HEK293T (cell line): ENCODE data around the gene CFAP68.

ENCODE experiments used
- CTCF ChIA-PET: fragments of 350-600 bp; formaldehyde crosslinking; extraction: SDS; loops from one replicate; lab custom pipeline; 2021; ENCODE audit warnings: antibody characterized with exemption, inconsistent platforms; lab: Yijun Ruan, JAX
- POLR2A ChIA-PET: fragments of 350-600 bp; formaldehyde crosslinking; extraction: SDS; loops from one replicate; lab custom pipeline; 2020; ENCODE audit warnings: antibody characterized with exemption, inconsistent platforms; lab: Yijun Ruan, JAX
- DNase-seq: peaks from one replicate; pipeline ENCODE4 v3.0.0; 2012; ENCODE audit warnings: mixed read lengths; ENCODE audit errors: extremely low spot score
- ARNT ChIP-seq: fragments of 450-650 bp; IDR thresholded peaks from 2 replicates; pipeline ENCODE4 v1.6.1; 2017; ENCODE audit warnings: mild to moderate bottlenecking
- BHLHE40 ChIP-seq: fragments of 450-650 bp; IDR thresholded peaks from 2 replicates; pipeline ENCODE4 v1.6.1; 2016; ENCODE audit warnings: mild to moderate bottlenecking, moderate library complexity, borderline replicate concordance
- ELF4 ChIP-seq: fragments of 450-650 bp; IDR thresholded peaks from 2 replicates; pipeline ENCODE4 v1.6.1; 2017; ENCODE audit warnings: antibody characterized with exemption
- FOXM1 ChIP-seq: fragments of 450-650 bp; IDR thresholded peaks from 2 replicates; pipeline ENCODE4 v1.6.1; 2017; ENCODE audit warnings: mild to moderate bottlenecking, borderline replicate concordance
- LEF1 ChIP-seq: fragments of 450-650 bp; IDR thresholded peaks from 2 replicates; pipeline ENCODE4 v1.6.1; 2017; ENCODE audit warnings: mild to moderate bottlenecking, borderline replicate concordance
- NFRKB ChIP-seq: fragments of 450-650 bp; IDR thresholded peaks from 2 replicates; pipeline ENCODE4 v1.6.1; 2016; ENCODE audit warnings: mild to moderate bottlenecking, moderate library complexity
- SP1 ChIP-seq: fragments of 450-650 bp; IDR thresholded peaks from 2 replicates; pipeline ENCODE4 v1.6.1; 2017
- SUZ12 ChIP-seq: fragments of 450-650 bp; IDR thresholded peaks from 2 replicates; pipeline ENCODE4 v1.6.1; 2016; ENCODE audit warnings: mild to moderate bottlenecking
- ZNF384 ChIP-seq: fragments of 450-650 bp; IDR thresholded peaks from 2 replicates; pipeline ENCODE4 v1.6.1; 2016
- TF ChIP-seq, protein P1 (sequence below): fragments of 450-650 bp; IDR thresholded peaks from 2 replicates; pipeline ENCODE4 v1.6.1; 2016

Gene CFAP68

GRCh38 chr11:111933872-111934271 lies 54.5 kb downstream of the CFAP68 start:
- ChIA-PET POLR2A (interaction anchor here (0.9 to 1.5 kb wide), 3 partner anchors 43 to 91 kb away, joined by 3 read pairs; partner anchors contain the start of gene DLAT), CTCF (interaction anchor here (0.6 to 1.1 kb wide), 3 partner anchors 11 to 48 kb away, joined by 3 read pairs; no protein-coding TSS in a partner anchor)
- DNase-seq: no peak
- TF ChIP-seq, protein P1, sequence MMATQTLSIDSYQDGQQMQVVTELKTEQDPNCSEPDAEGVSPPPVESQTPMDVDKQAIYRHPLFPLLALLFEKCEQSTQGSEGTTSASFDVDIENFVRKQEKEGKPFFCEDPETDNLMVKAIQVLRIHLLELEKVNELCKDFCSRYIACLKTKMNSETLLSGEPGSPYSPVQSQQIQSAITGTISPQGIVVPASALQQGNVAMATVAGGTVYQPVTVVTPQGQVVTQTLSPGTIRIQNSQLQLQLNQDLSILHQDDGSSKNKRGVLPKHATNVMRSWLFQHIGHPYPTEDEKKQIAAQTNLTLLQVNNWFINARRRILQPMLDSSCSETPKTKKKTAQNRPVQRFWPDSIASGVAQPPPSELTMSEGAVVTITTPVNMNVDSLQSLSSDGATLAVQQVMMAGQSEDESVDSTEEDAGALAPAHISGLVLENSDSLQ: no peak
- TF ChIP-seq ELF4: no peak
- TF ChIP-seq SP1: no peak
- no peak for TF ChIP-seq ZNF384
- no peak for TF ChIP-seq BHLHE40
- TF ChIP-seq ARNT: no peak
- no peak for TF ChIP-seq FOXM1
- no peak for TF ChIP-seq LEF1

DNA sequence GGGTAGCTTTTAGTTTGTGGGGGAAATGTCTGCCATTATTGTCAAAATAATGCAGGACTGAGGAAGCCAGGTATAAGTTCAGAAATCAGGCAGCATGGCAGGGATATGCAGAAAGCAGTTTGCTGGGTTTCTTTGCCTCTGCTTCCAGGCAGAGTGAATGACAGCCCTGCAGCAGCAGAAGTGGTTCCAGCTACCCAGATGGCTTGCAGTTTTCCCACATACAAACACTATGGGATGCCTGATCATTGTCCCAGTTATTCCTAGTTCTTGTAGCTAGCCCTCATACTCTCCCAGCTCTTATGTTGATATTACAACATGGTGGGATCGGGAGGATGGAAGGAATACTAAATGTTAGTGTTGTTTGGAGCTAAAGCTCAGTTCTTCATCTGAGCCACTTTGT lies 55.0 kb downstream of the CFAP68 start:
- DNase-seq: no peak
- ChIA-PET POLR2A (interaction anchor here (0.9 to 1.5 kb wide), 3 partner anchors 43 to 91 kb away, joined by 3 read pairs; partner anchors contain the start of gene DLAT), CTCF (interaction anchor here (0.6 to 1.1 kb wide), 3 partner anchors 11 to 48 kb away, joined by 3 read pairs; no protein-coding TSS in a partner anchor)
- no peak for TF ChIP-seq SUZ12
- TF ChIP-seq NFRKB: no peak
